ENCODE measurements around the gene FOXS1. TPM values are rescaled to one million over a fixed set of nuclear protein-coding genes. Genes with fewer than 3 reads are reported as not detected.

Gene FOXS1
- total and polyA plus RNA-seq, 10 donors, result 1.4 to 5.7 (median 2.1) TPM

DNA sequence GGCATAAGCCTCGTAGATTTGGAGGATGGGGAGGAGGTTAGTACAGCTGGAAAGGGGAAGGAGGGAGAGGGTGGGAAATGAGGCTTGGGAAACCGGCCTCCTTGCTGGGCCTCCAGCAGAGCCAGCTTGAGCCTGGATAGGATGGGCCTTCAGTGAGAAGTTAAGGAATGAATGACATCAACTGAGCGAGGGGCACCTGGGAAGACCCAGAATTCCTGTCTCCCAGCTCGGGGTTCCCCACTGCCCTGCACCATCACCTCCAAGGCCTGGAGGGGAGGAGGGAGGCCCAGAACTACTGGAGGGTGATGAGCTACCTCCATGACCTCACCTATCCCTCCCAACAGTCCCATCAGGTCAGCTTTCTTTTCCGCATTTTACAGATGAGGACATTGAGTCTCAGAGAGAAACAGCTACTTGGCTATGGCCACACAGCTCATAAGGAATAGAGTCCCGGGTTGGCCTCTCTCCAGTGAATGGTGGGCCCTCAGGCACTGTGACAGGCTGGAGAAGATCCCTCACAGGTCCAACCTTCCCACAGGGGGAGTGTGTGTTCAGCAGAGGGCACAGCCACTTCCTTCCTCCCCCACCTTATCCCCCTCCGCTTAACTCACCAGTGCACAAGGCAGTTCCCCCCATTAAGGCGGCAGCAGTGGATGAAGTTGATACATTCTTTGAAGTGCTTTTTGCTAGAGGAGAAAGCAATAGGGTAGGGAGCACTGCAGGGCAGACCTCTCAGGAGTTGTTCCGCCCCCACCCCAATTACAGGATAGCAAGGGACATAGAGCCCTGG is 18.1 kb upstream of the FOXS1 start:
- 77 to 85% (median 77%) methylated on average over 8 to 9 of the region's 9 CpGs for WGBS, 5 donors
- no peaks in the 10 kb centered on the region for H3K9me3 ChIP-seq
- H3K4me1 ChIP-seq, result peaks cover 13 to 28% (median 22%) of the 10 kb centered on the region in 6 donors
- H3K4me3 ChIP-seq, result no peak overlapping the region
- H3K36me3 ChIP-seq, result no peaks in the 10 kb centered on the region
- no peak overlapping the region for H3K27ac ChIP-seq
- no peak for DNase-seq
- no peak for TF ChIP-seq POLR2A (IDR thresholded peaks at IDR 0.05)
- TF ChIP-seq, protein P1, sequence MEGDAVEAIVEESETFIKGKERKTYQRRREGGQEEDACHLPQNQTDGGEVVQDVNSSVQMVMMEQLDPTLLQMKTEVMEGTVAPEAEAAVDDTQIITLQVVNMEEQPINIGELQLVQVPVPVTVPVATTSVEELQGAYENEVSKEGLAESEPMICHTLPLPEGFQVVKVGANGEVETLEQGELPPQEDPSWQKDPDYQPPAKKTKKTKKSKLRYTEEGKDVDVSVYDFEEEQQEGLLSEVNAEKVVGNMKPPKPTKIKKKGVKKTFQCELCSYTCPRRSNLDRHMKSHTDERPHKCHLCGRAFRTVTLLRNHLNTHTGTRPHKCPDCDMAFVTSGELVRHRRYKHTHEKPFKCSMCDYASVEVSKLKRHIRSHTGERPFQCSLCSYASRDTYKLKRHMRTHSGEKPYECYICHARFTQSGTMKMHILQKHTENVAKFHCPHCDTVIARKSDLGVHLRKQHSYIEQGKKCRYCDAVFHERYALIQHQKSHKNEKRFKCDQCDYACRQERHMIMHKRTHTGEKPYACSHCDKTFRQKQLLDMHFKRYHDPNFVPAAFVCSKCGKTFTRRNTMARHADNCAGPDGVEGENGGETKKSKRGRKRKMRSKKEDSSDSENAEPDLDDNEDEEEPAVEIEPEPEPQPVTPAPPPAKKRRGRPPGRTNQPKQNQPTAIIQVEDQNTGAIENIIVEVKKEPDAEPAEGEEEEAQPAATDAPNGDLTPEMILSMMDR (IDR thresholded peaks at IDR 0.05 in 8 of 11, conservative IDR thresholded peaks at IDR 0.05 in 3 of 11), result no peak
- no peak for TF ChIP-seq POLR2AphosphoS5 (IDR thresholded peaks at IDR 0.05)
- H3K27me3 ChIP-seq (replicated peaks in 1 of 7), result peaks cover 0 to 36% (median 15%) of the 10 kb centered on the region in 7 donors
- intact Hi-C loops (cut with DNase I; ENCODE audit: low total_unique reads), result no loop called here

- H3K4me3 ChIP-seq, result no peak overlapping the region
- intact Hi-C loops (cut with DNase I; ENCODE audit: low total_unique reads), result no loop called here
- TF ChIP-seq, protein P1 (IDR thresholded peaks at IDR 0.05 in 8 of 11, conservative IDR thresholded peaks at IDR 0.05 in 3 of 11), result no peak
- TF ChIP-seq POLR2AphosphoS5 (IDR thresholded peaks at IDR 0.05) (no peak), POLR2A (IDR thresholded peaks at IDR 0.05) (no peak)
- H3K36me3 ChIP-seq, result no peaks in the 10 kb centered on the region
- peaks cover 0 to 35% (median 15%) of the 10 kb centered on the region in 7 donors for H3K27me3 ChIP-seq (replicated peaks in 1 of 7)
- no peak overlapping the region for H3K27ac ChIP-seq
- H3K4me1 ChIP-seq, result peaks cover 13 to 33% (median 22%) of the 10 kb centered on the region in 6 donors
- DNase-seq, result no peak
- H3K9me3 ChIP-seq, result no peaks in the 10 kb centered on the region
- WGBS, 5 donors, result 80 to 93% (median 84%) methylated on average over 8 of the region's 8 CpGs
Observed at GRCh38 chr20:31862506-31862905, 17.1 kb upstream of the FOXS1 start.

DNA sequence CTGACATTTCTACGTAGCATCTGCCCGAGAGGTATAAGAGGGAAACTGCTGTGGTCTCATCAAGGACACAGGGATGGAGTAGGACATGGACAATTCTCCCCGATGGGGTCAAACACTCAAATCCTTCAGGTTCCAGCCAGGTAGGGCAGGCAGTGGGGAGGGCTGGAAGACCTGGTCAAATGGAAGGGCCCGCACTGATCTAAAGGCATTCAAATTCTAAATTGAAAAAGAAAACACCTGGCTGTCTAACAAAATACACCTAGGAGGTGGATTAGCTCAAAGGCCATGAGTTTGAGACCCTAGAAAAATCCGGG is 16.7 kb upstream of the FOXS1 start:
- Histone ChIP-seq H3K27ac (no peak overlapping the region), H3K27me3 (replicated peaks in 1 of 7) (peaks cover 0 to 35% (median 15%) of the 10 kb centered on the region in 7 donors), H3K9me3 (no peaks in the 10 kb centered on the region), H3K4me1 (peaks cover 13 to 33% (median 22%) of the 10 kb centered on the region in 6 donors), H3K36me3 (no peaks in the 10 kb centered on the region), H3K4me3 (no peak overlapping the region)
- intact Hi-C loops (cut with DNase I; ENCODE audit: low total_unique reads), result no loop called here
- no peak for DNase-seq
- TF ChIP-seq, protein P1 (IDR thresholded peaks at IDR 0.05 in 8 of 11, conservative IDR thresholded peaks at IDR 0.05 in 3 of 11), result no peak
- TF ChIP-seq POLR2A (IDR thresholded peaks at IDR 0.05) (no peak), POLR2AphosphoS5 (IDR thresholded peaks at IDR 0.05) (no peak)
- WGBS, 5 donors, result 84 to 91% (median 85%) methylated on average over 5 of the region's 5 CpGs

GRCh38 chr20:31861385-31862156 is 16.2 kb upstream of the FOXS1 start:
- H3K27ac ChIP-seq, result no peak overlapping the region
- H3K27me3 ChIP-seq (replicated peaks in 1 of 7), result peaks cover 0 to 35% (median 15%) of the 10 kb centered on the region in 7 donors
- TF ChIP-seq POLR2AphosphoS5 (IDR thresholded peaks at IDR 0.05), result peak in 2 of 3 donors; percentile 31 to 53
- no peak for TF ChIP-seq POLR2A (IDR thresholded peaks at IDR 0.05)
- peak overlapping the region; percentile 37 to 79 (median 51) for H3K4me3 ChIP-seq
- intact Hi-C loops (cut with DNase I; ENCODE audit: low total_unique reads), result no loop called here
- H3K4me1 ChIP-seq, result peaks cover 13 to 33% (median 22%) of the 10 kb centered on the region in 6 donors
- DNase-seq, result peak; percentile 91
- WGBS, 5 donors, result 9 to 35% (median 13%) methylated on average over 17 to 58 of the region's 60 CpGs
- no peaks in the 10 kb centered on the region for H3K36me3 ChIP-seq
- H3K9me3 ChIP-seq, result no peaks in the 10 kb centered on the region

Measured in spleen (tissue), 11 donors.